AG10803 (cell line): ENCODE results near the gene ZNF789.

Source experiments
- DNase-seq: peaks from one replicate; pipeline ENCODE4 v3.0.0; 2010; ENCODE audit warnings: low read depth
- H3K4me3 ChIP-seq: 2 replicates; pipeline ENCODE4 v1.5.1; 2011; ENCODE audit warnings: mild to moderate bottlenecking, low read length, control low read depth
- CTCF ChIP-seq: conservative IDR thresholded peaks from 2 replicates; pipeline ENCODE4 v1.5.1; 2011; ENCODE audit warnings: mild to moderate bottlenecking, low read length, control low read depth, inconsistent platforms

ZNF789 gene

GRCh38 chr7:99505324-99505662, 32.6 kb downstream of the ZNF789 start:
- peak; percentile 4 for DNase-seq
- TF ChIP-seq CTCF: no peak
- peak overlapping the region; percentile 92 for H3K4me3 ChIP-seq

GRCh38 chr7:99514050-99514449, 41.4 kb downstream of the ZNF789 start:
- no peak for TF ChIP-seq CTCF
- H3K4me3 ChIP-seq: no peak overlapping the region
- peak; percentile 40 for DNase-seq

DNA sequence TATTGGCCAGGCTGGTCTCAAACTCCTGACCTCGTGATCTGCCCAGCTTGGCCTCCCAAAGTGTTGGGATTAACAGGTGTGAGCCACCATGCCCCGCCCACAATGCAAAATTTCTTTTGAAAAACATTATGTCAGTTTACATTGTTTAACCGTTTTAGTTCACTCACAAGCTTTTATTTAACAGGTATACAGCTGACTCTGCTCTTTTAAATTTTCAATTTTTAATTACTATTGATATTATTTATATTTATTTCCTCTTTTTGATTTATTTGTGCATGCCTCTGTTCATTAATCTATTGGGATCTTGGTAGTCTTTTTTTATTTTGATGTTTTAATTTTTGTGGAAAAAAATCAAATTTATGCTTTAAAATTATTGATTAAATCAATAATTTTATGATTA, 48.7 kb downstream of the ZNF789 start:
- no peak for TF ChIP-seq CTCF

DNA sequence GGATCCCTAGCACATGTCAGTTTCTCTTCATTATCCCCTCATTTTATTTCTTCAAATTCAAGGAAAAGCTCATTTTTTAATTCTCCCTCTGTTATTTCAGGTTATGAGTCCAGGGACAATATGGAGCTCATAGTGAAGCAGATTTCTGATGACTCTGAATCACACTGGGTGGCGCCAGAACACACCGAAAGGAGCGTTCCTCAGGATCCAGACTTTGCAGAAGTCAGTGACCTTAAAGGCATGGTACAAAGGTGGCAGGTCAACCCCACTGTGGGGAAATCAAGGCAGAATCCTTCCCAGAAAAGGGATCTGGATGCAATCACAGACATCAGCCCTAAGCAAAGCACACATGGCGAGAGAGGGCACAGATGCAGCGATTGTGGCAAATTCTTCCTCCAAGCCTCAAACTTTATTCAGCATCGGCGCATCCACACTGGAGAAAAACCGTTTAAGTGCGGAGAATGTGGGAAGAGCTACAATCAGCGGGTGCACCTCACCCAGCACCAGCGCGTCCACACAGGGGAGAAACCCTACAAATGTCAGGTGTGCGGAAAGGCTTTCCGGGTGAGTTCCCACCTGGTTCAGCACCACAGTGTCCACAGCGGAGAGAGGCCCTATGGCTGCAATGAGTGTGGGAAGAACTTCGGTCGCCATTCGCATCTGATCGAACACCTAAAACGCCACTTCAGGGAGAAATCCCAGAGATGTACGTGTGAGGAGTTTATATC, 53.2 kb downstream of the ZNF789 start:
- no peak for DNase-seq
- H3K4me3 ChIP-seq: no peak overlapping the region
- TF ChIP-seq CTCF: peak; percentile 37

More for the DNA sequence above, 48.7 kb downstream of the ZNF789 start:
- H3K4me3 ChIP-seq: no peak overlapping the region
- DNase-seq: no peak

- no peak for TF ChIP-seq CTCF
- no peak for DNase-seq
- H3K4me3 ChIP-seq: no peak overlapping the region
Observed at GRCh38 chr7:99531354-99531765, 58.7 kb downstream of the ZNF789 start.

- DNase-seq: no peak
- H3K4me3 ChIP-seq: no peak overlapping the region
- TF ChIP-seq CTCF: no peak
Observed at GRCh38 chr7:99535667-99536066, 63.0 kb downstream of the ZNF789 start.
